ENCODE measurements around the gene TMPRSS4. TPM values are rescaled to one million over a fixed set of nuclear protein-coding genes. Genes with fewer than 3 reads are reported as not detected.

The TMPRSS4 gene, protein sequence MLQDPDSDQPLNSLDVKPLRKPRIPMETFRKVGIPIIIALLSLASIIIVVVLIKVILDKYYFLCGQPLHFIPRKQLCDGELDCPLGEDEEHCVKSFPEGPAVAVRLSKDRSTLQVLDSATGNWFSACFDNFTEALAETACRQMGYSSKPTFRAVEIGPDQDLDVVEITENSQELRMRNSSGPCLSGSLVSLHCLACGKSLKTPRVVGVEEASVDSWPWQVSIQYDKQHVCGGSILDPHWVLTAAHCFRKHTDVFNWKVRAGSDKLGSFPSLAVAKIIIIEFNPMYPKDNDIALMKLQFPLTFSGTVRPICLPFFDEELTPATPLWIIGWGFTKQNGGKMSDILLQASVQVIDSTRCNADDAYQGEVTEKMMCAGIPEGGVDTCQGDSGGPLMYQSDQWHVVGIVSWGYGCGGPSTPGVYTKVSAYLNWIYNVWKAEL
- not detected in 2 replicates for total RNA-seq

DNA sequence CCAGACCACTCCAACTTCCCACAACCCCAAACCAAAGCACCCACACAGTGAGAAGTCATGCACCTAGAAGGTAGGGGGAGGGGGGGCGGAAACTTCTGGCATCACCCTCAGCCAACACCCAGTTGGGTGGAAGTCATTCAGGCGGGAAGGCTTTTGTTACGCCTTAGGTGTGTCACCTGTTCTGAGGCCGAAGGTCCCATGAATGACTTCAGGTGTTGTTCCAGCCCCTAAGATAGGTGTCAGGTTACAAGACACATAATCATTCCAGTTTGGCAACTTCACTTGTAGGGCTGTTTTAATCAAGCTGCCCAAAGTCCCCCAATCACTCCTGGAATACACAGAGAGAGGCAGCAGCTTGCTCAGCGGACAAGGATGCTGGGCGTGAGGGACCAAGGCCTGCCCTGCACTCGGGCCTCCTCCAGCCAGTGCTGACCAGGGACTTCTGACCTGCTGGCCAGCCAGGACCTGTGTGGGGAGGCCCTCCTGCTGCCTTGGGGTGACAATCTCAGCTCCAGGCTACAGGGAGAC, at the start of gene TMPRSS4:
TSS of gene TMPRSS4 (plus strand) at position 325 of the 528 bp plus-strand sequence. CDS start 225 bp downstream, outside the sequence.

DNA sequence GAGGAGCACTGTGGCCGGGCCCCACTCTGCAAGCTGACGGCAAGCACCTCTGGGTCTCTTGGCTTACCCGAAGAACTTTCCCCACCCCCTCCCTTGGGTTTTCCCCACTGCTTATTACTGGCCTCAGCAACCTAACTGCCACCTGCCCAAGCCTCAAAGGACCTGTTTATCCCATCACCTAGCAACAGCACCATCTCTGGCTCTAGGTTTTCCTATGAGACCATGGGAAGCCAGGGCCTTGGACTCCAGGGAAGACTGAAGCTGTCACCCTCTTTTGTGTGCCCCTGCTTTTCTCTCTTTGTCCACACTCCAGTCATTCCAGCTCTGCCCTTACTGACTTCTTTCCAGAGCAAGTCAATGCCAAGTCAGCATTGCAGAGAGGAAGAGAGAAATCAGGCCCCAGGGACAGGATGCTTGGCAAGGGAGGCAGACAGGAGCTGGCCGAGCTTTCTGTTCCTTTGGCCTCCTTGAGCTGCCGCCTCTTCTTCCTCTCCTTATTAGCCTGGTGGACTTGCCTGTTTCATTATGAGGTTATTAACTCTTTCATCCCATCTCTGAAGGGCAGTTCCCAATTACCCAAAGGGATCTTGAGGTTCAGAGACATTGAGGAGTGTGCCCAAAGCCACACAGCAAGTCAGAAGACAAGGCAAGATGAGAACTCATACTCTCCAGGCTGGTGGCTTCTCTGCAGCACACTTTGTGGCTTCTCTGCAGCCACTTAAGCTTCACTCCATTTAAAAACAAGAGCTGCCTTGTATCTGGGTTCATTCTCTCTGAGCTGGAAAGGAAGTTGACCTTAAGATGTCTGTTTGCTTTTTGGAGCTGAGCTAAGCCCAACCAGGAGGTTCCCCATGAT, 10.3 kb downstream of the TMPRSS4 start, which contains the start of gene SMIM35:
TSS of gene SMIM35 (minus strand) at position 51 of the 856 bp plus-strand sequence. CDS start 206 bp downstream, outside the sequence.

DNA sequence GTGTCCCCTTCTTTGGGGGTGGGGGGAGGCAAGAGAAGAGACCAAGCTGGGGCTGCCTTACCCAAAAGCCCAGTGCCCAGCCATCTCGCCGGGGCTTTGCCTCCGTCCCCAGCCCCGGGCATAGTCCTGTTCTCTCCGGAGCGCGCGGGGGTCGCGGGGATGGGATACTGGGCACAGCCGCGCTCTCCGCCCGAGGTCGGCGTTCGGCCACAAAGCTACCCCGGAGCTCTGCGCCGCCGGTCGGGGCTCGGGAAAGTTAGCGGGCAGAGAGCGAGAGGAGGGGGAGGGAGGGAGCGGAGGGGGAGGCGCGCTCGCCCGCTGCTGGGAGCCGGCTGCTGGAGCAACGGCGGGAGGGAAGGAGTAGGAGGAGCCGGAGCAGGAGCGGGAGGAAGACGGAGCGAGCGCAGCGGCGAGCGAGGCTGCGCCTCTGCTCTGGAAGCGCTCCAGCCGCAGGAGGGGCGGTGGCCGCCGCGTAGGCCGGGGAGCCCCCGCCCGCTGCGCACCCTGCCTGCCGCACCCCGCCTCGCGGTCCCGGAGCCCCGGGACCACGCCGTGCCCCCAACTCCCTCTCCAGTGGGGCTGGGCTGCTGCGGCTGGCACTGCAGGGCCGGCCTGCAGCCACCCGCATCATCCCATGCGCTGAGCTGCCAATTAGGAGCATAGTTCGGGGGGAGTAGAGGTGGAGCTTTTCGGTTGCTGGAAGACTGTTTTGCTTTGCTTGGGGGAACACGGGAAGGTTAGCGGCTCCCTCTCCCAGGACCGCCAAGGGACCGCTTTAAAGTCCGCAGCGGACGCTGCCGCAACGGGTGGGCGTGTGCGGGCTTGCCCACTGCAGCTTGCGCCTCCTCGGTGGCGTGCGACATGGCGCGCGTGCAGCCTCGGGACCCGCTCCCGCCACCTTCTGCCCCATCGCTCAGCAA, 75.9 kb downstream of the TMPRSS4 start, which contains the start of gene SCN4B:
TSS of gene SCN4B (minus strand) at position 272 of the 920 bp plus-strand sequence. CDS start at position 122, 150 bp downstream.

Other genes starting within 250 kb of the TMPRSS4 start
- not detected in 2 replicates for gene FXYD6, start 200.4 kb upstream of the TMPRSS4 start, total RNA-seq
- not detected in 2 replicates for gene TMPRSS13, start 147.7 kb upstream of the TMPRSS4 start, total RNA-seq
- gene IL10RA, start 90.7 kb upstream of the TMPRSS4 start, total RNA-seq = 0.09 TPM in 1 of 2 replicates, not detected in the other
- gene SMIM35, start 9.9 kb downstream of the TMPRSS4 start, total RNA-seq = not detected in 2 replicates
- gene SCN4B, start 75.7 kb downstream of the TMPRSS4 start, total RNA-seq = under 0.01 and 0.09 TPM in 2 replicates
- under 0.01 TPM in 1 of 2 replicates, not detected in the other for gene SCN2B, start 99.6 kb downstream of the TMPRSS4 start, total RNA-seq
- gene JAML, start 147.9 kb downstream of the TMPRSS4 start, total RNA-seq = not detected in 2 replicates
- 0.89 and 1.1 TPM in 2 replicates for gene MPZL3, start 175.3 kb downstream of the TMPRSS4 start, total RNA-seq
- 1.2 TPM in 1 of 2 replicates, not detected in the other for gene MPZL2, start 187.2 kb downstream of the TMPRSS4 start, total RNA-seq
- not detected in 2 replicates for gene CD3E, start 227.7 kb downstream of the TMPRSS4 start, total RNA-seq

Data from smooth muscle cell of the umbilical artery (primary cell).